GM19324 (cell line): ENCODE measurements around the gene APOD.
"Not testable (repeated sequence)": the region's sequence is repeated elsewhere in the genome, so short reads cannot be mapped to it uniquely, and the experiment has no call there.

Source experiments
- ATAC-seq: cut with Tn5 transposase; IDR thresholded peaks from one replicate; pipeline ENCODE4 v1.9.1; 2021; ENCODE audit warnings: mild to moderate bottlenecking, moderate library complexity; ENCODE audit not compliant: unreplicated experiment, low FRiP score

APOD gene

GRCh38 chr3:195591220-195591619, 7.5 kb upstream of the APOD start:
- ATAC-seq, result no peak

GRCh38 chr3:195590381-195590780, 6.6 kb upstream of the APOD start:
- not testable (repeated sequence) for ATAC-seq

- ATAC-seq, result not testable (repeated sequence)
Measured at GRCh38 chr3:195589796-195590195, 6.1 kb upstream of the APOD start.

- ATAC-seq, result no peak
Measured at GRCh38 chr3:195587824-195588223, 4.1 kb upstream of the APOD start.

DNA sequence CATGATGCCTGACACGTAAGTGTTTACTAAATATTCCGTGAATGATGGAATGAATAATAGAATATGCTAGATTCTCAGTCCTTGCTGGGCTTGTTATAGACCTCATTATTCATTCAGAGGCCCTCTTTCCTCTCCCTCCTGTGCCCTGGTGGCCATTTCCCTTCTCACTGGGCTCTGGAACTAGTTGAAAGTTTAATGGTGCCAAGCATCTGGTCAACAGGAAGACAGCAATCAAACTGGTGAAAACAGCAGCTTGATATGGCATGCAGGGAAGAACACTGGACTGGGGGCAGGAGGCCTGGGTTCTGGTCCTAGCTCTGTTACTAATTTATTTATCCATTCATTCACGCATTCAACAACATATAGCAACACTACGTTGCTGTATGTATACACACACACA, 3.7 kb upstream of the APOD start:
- no peak for ATAC-seq

- ATAC-seq, result no peak
Measured at GRCh38 chr3:195584543-195584870, 767 bp upstream of the APOD start.

DNA sequence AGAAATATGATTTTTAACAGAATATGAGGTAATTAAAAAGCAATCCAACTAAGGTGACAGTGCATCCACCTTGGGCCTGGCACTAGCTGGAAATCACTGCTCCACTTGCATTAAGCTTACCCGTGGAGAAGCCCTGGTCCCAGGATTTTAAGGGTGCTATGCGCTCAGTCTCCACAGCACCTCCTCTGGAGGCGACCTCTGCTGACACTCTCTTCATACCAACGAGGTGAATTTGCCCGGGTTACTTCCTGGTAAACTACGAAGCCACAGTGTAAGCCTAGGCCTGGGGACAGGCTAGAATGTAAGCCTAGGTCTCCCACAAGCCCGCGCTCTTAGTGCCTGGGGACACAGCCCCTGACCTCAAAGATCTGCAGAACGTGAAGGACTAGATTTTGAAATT, 793 bp downstream of the APOD start:
- no peak for ATAC-seq

DNA sequence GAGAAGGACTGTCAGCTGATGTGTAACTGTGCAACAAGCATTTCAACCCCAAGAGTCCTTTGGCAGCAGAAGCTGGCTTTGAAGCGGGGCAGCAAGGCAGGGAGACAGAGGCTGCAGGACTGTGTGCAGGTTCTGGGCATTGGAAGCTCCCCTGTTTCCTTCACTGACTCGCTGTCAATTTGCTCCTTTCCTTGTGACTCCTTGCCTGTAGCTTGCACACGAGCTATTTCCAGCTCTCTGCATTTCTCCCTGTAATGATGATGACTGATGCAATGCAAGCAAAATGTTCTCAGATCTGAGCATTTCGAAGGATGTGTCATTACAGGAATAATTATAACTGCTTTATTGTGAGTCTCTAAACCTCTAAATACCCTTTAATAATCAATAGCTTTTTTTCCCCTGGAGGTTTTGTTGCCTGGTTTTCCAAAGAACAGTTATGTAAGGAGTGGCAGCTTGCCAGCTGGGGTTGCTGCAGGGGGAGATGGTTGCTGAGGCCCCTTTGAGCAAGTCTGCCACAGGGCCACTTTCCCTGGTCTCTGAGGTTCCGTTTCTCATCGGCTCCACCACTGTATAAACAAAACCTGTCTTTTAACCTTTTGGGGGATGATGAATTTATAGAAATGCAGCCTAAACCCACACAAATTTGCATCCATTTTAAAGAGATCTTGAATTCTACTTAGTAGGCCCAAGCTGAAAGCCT, 2.8 kb downstream of the APOD start:
- ATAC-seq, result no peak

GRCh38 chr3:195579281-195579680, 4.5 kb downstream of the APOD start:
- ATAC-seq, result no peak

DNA sequence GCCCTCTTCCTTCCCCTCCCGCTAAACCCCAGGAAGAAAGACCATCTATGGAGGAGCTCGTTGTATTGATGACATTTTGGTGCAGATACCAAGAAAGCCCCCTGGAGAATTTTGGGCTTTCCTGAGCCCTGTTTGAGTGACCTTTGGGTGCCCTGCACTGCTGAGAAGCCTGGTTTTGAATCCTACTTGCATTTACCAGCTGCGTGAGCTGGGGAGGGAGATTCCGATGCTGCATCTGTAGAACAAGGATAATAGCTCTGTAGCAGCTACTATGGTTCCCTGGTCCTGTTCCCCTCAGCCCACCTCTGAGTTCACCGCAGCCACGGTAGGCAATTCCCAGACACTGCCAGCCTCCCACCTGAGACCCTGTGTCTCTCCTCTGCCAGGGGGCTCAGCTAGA, 5.2 kb downstream of the APOD start:
- no peak for ATAC-seq

- no peak for ATAC-seq
Measured at GRCh38 chr3:195577645-195578177, 6.0 kb downstream of the APOD start.

DNA sequence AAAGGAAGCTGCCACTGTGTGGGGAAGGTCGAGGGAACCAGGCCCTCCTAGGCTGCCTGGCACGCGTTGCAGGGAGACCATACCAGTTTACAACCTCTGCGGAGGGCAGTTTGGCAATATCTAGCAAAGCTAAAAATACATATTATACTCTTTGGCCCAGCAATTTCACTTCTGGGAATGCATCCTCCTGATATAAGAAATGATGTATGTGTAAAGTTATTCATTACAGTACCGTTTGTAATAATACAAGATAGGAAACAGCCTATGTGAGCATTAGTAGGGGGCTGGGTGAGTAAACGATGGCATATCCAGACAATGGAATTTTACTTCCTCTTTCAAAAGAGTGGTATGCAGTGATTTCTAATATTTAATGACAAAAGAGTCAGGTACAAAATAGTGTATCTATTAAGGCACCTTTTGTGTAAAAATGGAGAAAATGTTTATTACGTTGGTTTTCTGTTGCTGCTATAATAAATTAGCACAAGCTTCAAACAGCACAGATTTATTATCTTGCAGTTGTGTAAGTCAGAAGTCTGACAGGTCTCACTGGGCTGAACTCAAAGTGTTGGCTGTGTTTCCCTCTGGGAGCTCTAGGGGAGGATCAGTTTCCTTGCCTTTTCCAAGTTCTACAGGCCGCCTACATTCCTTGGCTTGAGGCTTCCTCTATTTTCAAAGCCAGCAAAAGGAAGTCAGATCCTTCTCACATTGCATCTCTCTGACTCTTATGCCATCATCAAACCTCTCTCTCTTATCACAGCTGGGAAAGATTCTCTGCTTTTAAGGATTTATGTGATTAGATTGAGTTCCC, 9.0 kb downstream of the APOD start:
- ATAC-seq, result no peak

DNA sequence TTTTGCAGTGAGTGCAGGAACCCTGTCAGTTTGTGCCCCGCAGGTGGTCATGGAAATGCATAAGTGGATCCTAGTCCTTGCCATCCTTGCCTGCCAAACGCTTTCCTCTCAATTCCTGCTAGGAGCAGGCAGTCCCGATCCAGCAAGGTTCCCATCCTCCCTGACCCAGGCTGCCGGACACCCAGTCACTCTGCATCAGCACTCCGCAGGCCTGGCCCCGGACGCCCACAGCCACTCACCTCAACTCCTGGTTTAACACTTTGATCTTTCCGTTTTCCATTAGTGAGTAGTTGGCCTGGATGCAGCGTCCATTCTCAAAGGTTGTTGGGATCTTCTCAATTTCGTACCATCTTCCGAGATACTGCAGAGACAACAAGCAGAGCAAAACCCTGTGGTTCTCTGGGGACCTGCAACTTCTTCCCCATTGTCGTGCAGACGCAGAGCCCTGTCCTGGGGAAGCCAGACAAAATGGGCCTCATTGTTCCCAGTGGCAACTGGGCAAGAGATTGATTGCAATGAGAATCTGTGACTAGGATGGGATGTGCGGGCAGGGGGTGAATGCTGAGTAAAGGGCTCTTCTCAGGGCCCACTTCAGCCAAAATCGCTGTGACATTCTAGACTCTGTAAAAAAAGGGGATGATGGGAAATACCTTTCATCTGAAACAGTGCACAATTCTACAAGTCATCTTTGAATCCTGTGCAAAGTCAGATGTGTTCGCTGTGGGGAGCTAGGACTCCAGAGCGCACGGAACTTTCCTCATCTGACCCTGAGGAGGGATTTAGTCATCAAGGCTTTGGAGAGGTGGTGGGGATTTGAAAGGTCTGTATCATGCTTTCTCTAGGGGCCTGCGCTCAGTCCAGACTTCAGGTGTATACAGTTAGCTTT, 9.9 kb downstream of the APOD start:
- no peak for ATAC-seq

DNA sequence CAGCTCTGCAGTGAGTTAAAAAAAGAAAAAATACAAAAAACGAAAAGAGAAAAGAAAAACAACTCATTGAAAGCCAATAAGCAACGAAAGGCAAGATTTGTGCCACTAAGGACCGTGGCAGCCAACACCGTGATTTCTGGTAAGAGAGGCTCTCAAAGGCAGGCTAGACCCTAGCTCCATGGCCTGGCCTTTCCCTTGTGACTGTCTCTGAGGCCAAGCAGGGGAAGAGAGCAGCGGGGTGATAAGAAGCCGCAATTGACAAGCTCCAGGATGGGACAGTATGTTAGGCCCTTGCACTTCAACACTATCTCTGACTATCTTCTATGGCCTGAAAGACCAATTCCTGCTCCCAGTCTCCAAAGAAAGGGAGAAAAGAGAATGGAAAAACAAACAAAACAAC, 12.4 kb downstream of the APOD start:
- no peak for ATAC-seq

- ATAC-seq, result no peak
Measured at GRCh38 chr3:195570912-195571311, 12.8 kb downstream of the APOD start.

DNA sequence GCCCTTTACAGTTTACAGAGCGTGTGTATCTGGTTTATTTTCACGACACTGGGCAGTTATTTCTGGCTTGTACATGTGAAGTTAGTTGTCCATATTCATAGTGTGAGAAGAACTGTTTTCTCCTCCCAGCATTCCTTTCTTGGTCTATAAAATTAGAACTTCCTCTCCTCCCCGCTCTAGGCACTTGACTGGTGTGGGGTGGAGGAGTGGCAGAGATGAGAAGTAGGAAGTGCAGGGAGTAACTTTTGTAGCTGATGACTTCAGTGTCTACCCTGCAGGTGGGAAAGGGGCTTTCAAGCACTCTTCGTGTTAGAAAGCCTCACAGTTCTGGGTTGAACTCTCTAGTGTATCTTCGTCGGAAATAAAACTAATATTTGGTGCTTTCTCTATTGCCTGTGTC, 13.4 kb downstream of the APOD start:
- ATAC-seq, result no peak

DNA sequence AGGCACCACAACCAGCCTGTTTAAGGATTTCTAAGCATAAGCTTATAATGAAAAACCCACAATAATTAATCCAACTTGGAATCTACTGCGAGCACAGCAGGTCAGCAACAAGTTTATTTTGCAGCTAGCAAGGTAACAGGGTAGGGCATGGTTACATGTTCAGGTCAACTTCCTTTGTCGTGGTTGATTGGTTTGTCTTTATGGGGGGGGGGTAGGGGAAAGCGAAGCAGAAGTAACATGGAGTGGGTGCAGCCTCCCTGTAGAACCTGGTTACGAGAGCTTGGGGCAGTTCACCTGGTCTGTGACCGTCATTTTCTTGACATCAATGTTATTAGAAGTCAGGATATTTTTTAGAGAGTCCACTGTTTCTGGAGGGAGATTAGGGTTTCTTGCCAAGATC, 15.1 kb downstream of the APOD start:
- ATAC-seq, result no peak

- ATAC-seq, result no peak
Measured at GRCh38 chr3:195566797-195567196, 16.9 kb downstream of the APOD start.

- ATAC-seq, result no peak
Measured at GRCh38 chr3:195565716-195566115, 18.0 kb downstream of the APOD start.

- no peak for ATAC-seq
Measured at GRCh38 chr3:195563317-195563716, 20.4 kb downstream of the APOD start.
